ENCODE measurements around the gene TKTL2.

The TKTL2 gene

DNA sequence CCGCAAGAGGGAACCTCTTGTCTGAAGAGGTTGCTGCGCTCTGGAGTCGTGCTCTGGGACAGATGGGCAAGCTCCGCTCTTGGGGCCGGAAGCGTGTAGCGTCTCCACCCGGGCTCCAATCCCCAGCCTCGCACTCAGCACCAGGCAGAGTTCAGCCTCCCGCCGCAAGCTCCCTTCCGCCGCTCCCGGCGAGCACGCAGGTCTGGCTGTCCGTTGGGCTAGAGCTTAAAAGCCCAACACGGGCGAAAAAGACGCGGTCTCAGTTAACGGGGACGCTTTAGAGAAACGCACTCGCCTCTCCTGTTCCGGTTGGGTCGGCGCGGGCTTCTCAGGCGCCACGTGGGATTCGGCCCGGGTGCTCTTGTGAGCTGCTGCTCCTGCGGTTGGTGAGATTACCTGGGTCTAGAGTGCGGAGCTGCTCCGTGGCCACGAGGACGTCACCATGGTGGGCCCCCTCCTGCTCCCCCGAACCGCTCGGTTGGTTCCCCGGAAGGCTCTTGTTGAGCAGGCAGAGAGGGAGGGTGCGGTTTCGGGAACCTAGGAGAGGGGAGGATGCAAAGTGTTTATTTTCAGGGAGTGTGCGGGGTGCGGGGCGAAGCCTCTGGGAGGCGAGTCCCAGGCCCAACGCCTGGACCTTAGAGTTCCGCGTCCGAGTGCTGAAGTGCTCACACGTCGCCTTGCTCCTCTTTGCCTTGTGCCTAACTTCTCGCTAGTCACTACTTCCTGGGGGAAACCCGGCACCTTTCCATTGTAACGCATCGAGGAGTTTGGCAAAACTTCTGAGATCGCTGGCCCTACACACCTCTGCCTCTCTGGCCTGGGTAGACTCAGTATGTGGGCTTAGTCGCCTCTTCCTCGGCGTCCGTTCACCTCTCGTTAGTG, 21.0 kb upstream of the TKTL2 start, which contains the start of gene TMA16:
Gene TMA16, plus strand, starts transcription at position 331 of the 882 bp plus-strand sequence. Its CDS starts 112 bp downstream, at position 443.
- TF ChIP-seq POLR2AphosphoS5 (IDR thresholded peaks at IDR 0.05; ENCODE audit: low read depth, low read length) (peak; percentile 95), FOXP2 (optimal IDR thresholded peaks at IDR 0.05; ENCODE audit: borderline replicate concordance, extremely low read depth, extremely low read length, insufficient read depth) (peak; percentile 46), SIN3A (IDR thresholded peaks at IDR 0.05; ENCODE audit: borderline replicate concordance, insufficient read depth, low read length) (peak; percentile 85; the same call in 1 of the 2 replicates), TAF1 (IDR thresholded peaks at IDR 0.05; ENCODE audit: borderline replicate concordance, insufficient read depth, low read length) (peak; percentile 98)
- TF ChIP-seq, protein P1, sequence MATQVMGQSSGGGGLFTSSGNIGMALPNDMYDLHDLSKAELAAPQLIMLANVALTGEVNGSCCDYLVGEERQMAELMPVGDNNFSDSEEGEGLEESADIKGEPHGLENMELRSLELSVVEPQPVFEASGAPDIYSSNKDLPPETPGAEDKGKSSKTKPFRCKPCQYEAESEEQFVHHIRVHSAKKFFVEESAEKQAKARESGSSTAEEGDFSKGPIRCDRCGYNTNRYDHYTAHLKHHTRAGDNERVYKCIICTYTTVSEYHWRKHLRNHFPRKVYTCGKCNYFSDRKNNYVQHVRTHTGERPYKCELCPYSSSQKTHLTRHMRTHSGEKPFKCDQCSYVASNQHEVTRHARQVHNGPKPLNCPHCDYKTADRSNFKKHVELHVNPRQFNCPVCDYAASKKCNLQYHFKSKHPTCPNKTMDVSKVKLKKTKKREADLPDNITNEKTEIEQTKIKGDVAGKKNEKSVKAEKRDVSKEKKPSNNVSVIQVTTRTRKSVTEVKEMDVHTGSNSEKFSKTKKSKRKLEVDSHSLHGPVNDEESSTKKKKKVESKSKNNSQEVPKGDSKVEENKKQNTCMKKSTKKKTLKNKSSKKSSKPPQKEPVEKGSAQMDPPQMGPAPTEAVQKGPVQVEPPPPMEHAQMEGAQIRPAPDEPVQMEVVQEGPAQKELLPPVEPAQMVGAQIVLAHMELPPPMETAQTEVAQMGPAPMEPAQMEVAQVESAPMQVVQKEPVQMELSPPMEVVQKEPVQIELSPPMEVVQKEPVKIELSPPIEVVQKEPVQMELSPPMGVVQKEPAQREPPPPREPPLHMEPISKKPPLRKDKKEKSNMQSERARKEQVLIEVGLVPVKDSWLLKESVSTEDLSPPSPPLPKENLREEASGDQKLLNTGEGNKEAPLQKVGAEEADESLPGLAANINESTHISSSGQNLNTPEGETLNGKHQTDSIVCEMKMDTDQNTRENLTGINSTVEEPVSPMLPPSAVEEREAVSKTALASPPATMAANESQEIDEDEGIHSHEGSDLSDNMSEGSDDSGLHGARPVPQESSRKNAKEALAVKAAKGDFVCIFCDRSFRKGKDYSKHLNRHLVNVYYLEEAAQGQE (IDR thresholded peaks at IDR 0.05; ENCODE audit: insufficient read depth in 1 of 2, low read depth in 2 of 2, low read length in 2 of 2): peak; percentile 34 to 47; a peak in 1 of 4 replicates

DNA sequence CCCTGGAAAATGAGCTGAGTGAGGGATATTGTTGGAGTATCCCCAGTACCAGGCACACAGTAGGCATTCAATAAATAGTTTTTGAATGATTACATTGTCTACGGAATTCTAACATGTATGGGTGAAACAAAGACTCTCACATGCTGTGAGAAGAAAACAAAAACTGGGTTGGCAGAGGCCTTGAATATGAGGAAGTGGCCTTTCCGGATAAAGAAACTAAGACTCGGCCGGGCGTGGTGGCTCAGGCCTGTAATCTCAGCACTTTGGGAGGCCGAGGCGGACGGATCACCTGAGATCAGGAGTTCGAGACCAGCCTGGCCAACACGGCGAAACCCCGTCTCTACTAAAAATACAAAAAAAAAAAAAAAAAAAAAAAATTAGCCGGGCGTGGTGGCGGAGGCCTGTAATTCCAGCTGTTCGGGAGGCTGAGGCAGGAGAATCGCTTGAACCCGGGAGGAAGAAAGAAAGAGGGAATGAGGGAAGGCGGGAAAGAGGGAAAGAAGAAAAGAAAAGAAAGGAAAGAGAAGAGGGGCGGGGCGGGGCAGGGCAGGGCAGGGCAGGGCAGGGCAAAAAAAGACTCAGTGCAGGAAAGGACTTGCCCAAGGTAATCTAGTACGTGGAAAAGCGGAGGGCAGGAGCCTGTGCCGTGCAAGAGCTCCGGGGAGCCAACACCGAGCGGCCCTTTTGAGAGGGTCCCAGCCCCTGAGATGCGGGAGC, 20.2 kb upstream of the TKTL2 start:
- TF ChIP-seq FOXP2 (optimal IDR thresholded peaks at IDR 0.05; ENCODE audit: borderline replicate concordance, extremely low read depth, extremely low read length, insufficient read depth): no peak
- TF ChIP-seq TAF1 (IDR thresholded peaks at IDR 0.05; ENCODE audit: borderline replicate concordance, insufficient read depth, low read length): no peak
- no peak for TF ChIP-seq SIN3A (IDR thresholded peaks at IDR 0.05; ENCODE audit: borderline replicate concordance, insufficient read depth, low read length)
- TF ChIP-seq POLR2AphosphoS5 (IDR thresholded peaks at IDR 0.05; ENCODE audit: low read depth, low read length): no peak
- TF ChIP-seq, protein P1 (IDR thresholded peaks at IDR 0.05; ENCODE audit: insufficient read depth in 1 of 2, low read depth in 2 of 2, low read length in 2 of 2): no peak

DNA sequence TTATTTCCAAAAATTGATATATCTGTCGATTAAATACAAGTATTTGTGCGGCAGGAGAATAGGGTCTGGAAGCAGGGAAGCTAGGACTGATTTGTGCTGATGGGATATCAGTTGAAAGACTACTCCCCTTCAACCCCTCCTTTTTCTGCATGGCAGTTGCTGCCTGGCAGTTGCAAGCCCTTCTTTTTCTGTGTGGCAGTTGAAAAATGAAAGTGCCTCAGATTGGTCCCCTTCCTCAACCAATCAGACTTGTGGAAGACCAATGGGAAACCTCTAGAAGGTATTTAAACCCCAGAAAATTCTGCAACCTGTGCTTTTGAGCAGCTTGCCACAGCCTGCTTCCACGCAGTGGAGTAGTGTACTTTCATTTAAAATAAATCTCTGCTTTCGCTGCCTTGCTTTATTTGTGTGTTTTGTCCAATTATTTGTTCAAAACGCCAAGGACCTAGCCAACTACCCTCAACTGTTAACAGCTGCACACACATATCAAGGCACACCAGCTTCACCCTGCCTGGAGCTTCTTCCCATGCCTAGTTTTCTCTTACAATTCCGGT, 19.5 kb upstream of the TKTL2 start:
- TF ChIP-seq POLR2AphosphoS5 (IDR thresholded peaks at IDR 0.05; ENCODE audit: low read depth, low read length) (no peak), SIN3A (IDR thresholded peaks at IDR 0.05; ENCODE audit: borderline replicate concordance, insufficient read depth, low read length) (no peak), TAF1 (IDR thresholded peaks at IDR 0.05; ENCODE audit: borderline replicate concordance, insufficient read depth, low read length) (no peak), FOXP2 (optimal IDR thresholded peaks at IDR 0.05; ENCODE audit: borderline replicate concordance, extremely low read depth, extremely low read length, insufficient read depth) (no peak)
- TF ChIP-seq, protein P1 (IDR thresholded peaks at IDR 0.05; ENCODE audit: insufficient read depth in 1 of 2, low read depth in 2 of 2, low read length in 2 of 2): no peak

DNA sequence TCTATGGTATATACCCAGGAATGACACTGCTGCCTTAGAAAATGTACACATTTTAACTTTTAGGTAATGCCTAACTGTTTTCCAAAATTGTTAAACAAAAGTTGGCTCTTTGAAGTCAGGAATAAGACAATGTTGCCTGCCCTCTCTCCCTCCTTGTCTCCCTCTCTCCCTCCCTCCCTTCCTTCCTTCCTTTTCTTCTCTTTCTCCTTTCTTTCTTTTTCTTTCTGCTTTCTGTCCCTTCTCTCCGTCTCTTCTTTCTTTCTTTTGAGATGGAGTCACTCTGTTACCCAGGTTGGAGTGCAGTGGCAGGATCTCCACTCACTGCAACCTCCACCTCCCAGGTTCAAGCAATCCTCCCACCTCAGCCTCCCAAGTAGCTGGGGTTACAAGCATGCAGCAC, 16.4 kb upstream of the TKTL2 start:
- TF ChIP-seq, protein P1 (IDR thresholded peaks at IDR 0.05; ENCODE audit: insufficient read depth in 1 of 2, low read depth in 2 of 2, low read length in 2 of 2): no peak
- TF ChIP-seq POLR2AphosphoS5 (IDR thresholded peaks at IDR 0.05; ENCODE audit: low read depth, low read length) (no peak), FOXP2 (optimal IDR thresholded peaks at IDR 0.05; ENCODE audit: borderline replicate concordance, extremely low read depth, extremely low read length, insufficient read depth) (no peak), SIN3A (IDR thresholded peaks at IDR 0.05; ENCODE audit: borderline replicate concordance, insufficient read depth, low read length) (no peak), TAF1 (IDR thresholded peaks at IDR 0.05; ENCODE audit: borderline replicate concordance, insufficient read depth, low read length) (no peak)

Data from PFSK-1 (cell line).